NOMO-1 (cell line): ENCODE data around the gene PLBD2.

Source experiments
- DNase-seq, 2 experiments: peaks; one replicate each; lab custom pipeline; 2025; ENCODE audit not compliant: unreplicated experiment in 2 of 2; lab: John Stamatoyannopoulos, UW

The PLBD2 gene

GRCh38 chr12:113358381-113359132, at the start of gene PLBD2:
PLBD2 (plus strand) TSS chr12:113358587; CDS start chr12:113358601, 14 bp downstream.
- DNase-seq = peak; percentile 92 to 97

- no peak for DNase-seq
These were observed 47.9 kb upstream of the PLBD2 start for GRCh38 chr12:113310489-113310888.

DNA sequence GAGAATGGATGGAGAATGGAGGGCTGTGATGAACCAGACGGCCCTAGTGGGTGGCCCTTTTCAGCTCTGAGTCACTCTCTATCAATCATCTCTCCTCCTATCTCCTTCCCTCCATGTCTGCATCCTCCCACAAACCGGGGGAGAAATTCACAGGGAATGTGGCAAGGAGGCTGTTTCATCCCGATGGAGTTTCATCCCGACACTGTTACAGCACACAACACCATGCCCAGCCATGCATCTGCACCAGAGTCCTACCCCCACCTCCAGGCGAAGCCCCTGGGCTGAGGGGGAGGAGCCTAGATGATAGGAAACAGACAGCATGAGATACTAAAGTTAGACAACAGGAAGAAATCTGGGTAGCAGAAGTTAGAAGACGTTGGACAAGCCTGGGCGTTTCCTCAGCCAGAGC, 44.3 kb upstream of the PLBD2 start:
- no peak for DNase-seq

DNA sequence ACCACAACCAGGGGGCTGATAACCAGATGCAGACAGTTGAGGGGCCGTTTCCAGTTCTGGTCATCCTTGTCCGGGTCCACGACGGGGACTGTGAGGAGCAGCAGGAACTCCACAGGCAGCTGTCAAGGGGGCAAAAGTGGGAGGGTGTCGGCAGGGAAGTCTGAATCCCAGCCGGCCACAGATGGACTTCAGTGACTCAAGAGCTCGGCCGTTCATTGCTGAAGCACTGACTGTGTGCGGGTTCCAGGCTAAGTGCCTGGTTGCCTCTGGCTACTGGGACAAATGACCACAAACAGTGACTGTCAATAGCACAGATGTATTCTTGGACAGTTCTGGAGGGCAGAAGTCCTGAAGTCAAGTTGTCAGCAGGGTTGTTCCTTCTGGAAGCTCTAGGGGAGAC, 43.0 kb upstream of the PLBD2 start:
- no peak for DNase-seq

DNA sequence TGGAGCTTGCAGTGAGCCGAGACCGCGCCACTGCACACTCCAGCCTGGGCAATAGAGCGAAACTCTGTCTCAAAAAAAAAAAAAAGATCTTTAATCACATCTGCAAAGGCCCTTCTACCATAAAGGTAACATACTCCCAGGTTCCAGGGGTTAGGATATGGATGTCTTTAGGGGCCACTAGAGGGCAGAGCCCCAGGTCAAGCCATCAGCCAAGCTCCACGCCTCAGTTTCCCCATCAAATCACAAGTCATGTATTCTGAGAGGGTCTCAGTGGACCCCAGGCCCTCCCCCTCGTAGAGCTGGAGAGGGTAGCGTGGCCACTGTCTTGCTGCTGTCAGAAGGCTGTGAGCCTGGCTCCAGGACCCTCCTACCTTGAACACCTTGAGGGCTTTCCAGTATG, 42.2 kb upstream of the PLBD2 start:
- no peak for DNase-seq

DNA sequence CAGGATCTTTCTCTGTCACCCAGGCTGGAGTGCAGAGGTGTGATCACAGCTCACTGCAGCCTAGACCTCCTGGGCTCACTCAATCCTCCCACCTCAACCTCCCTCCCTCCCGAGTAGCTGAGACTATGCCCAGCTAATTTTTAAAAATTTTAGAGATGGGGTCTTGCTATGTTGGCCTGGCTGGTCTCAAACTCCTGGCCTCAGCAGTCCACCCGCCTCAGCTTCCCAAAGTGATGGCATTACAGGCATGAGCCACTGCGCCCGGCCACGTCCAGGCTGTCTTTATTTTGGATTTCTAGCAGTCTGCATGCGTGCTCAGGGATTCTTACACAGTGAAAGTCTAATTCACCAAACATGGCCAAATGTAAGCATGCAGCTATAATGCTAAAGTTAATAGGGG, 41.3 kb upstream of the PLBD2 start:
- DNase-seq = no peak

DNA sequence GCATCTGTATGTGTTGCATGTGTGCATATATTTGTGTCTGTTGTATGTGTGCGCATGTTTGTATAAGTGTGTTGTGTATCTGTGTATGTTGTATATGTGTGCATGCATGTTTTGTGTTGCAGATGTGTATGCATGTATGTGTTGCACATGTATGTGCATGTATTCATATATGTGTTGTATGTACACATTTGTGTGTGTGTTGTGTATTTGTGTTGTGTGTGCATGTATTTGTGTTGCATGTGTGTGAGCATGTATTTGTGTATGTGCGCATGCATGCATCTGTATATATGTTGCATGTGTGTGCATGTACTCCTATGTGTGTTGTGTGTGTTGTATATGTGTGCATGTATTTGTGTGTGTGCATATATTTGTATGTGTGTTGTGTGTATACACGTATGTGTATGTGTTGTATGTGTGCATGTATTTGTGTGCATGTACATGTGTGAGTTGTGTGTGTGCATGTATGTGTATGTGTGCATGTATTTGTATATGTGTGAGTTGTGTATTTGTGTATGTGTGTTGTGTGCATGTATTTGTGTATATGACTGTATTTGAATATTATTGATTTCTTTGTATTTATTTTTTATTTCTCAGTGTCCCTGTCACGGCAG, 40.2 kb upstream of the PLBD2 start:
- no peak for DNase-seq

- DNase-seq = no peak
These were observed 39.3 kb upstream of the PLBD2 start for GRCh38 chr12:113318900-113319628.

- DNase-seq = no peak
These were observed 38.0 kb upstream of the PLBD2 start for GRCh38 chr12:113320401-113320800.

GRCh38 chr12:113322343-113322742, 36.0 kb upstream of the PLBD2 start:
- DNase-seq = peak in 1 of 2 experiments; percentile 39

DNA sequence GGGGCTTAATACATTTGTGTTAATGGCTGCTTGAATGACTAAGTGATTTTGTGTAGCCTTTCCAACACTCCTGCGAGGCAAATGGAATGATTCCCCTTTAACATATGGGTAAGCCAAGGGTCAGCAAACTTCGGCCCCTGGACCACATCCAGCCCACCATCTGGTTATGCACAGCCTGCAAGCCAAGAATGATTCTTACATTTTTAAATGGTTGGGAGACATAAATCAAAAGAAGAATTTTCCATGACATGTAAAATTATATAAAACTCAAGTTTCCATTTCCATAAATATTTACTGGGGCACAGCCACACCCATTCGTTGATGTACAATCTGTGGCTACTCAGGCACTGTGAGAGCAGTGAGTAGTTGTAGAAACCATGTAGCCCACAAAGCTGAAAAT, 32.5 kb upstream of the PLBD2 start:
- no peak for DNase-seq

- DNase-seq = no peak
These were observed 31.5 kb upstream of the PLBD2 start for GRCh38 chr12:113326775-113327395.

GRCh38 chr12:113328368-113328889, 30.0 kb upstream of the PLBD2 start:
- DNase-seq = no peak

- DNase-seq = no peak
These were observed 29.2 kb upstream of the PLBD2 start for GRCh38 chr12:113329022-113329790.

- no peak for DNase-seq
These were observed 28.5 kb upstream of the PLBD2 start for GRCh38 chr12:113329791-113330417.

DNA sequence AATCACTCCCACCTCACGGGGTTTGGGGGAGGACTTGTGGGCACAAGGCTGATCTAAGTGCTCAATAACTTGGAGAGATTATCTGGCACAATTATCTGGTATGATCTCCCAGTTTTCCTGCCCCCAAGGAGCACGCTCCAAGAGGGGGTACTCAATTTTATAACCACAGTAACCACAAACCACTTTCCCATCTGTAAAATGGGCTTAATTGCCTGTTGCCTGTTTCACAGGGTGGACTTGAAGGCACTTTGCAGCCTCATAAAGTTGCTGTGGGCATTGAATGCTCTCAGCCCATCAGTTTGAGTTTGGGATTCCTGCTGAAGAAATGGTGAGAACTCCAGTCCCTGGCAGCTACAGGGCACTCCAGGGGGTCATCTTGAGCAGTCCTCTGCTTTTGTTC, 27.9 kb upstream of the PLBD2 start:
- DNase-seq = no peak

DNA sequence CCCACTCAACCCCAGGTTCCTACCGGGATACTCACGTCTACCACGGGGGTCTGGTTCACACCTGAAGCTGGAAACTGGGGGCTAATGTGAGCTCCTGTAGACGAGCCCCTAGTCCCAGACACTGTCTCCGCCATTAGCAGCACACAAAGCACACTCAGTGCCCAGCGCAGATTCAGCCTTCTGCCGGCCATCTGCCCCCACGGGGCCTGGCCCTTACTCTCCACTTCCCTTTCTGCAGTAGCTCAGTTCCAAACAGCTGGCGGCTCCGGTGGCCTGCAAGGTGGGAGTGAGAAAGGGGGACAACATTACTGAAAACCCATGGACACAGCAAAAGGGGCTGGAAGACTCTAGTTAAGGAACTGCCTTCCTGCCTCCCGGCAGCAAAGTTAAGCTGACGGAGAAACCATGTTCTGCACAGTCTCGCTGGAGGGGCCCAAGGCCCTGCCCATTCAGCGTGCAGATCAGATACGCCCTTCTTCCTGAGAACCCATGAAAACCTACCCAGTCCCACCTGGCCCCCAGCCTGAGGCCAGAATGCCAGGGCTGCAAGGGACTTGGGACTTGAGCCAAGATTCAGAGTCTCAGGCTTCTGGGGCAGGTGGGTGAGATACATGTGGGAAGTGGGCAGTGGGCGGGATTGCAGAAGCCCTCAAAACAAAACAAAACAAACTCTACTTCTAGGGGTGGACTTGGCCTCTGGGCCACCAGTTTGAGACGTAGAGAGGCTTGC, 25.5 kb upstream of the PLBD2 start:
- DNase-seq = no peak

DNA sequence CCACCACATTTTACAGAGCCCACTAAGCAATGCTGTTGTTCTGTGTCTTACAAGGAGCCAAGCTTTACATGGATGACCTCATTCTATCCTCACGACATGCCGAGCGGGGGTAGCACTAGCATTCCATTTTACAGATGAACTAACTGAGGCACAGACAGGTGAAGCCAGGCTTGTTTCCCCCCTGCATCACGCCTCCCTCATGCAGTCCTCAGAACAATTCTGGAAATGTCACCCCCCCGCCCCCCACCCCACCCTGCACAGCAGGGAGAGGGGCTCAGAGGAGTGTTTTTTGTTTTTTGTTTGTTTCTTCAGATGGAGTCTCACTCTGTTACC, 25.0 kb upstream of the PLBD2 start:
- DNase-seq = no peak
